ENCODE measurements around the gene WDR37.
"Not testable (repeated sequence)": the region's sequence is repeated elsewhere in the genome, so short reads cannot be mapped to it uniquely, and the experiment has no call there.

The WDR37 gene

DNA sequence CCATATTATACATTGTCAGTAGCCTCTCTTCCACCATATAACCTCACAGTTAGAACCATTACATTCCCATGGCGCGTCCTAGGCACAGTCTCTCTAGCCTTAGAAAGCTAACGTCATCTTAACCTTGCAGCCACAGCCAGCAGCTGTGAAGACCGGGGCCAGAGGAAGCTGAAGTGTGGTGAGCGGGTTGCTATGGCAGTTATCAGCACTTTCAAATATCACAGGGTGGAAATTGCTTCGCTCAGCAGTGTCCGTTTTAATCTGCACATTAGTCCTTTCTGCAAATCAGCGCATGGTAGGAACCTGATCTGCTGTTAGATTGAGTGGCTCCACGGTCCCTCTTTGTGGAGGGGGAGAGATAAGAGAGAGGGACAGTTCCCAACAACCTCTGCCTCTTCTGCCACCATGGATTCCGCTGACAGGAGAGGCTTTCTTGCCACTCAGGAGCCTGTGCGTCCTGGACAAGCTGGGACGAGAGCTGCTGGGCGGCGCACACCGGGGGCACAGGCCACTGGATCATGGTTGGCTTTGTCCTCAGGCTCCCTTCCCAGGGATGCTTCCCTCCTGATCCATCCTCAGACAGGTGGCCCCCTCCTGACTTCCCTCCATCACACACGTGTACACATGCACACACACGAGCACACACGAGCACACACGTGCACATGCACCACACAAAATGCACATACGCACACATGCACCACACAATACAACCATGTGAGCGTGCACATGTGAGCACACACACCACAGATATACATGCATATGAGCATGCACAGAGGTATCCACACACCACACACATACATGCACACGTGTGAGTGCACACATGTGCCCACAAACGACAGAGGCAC, 93.8 kb downstream of the WDR37 start:
- in situ Hi-C loops (cut with MboI; ENCODE audit: low sequenced_read_pairs): no loop called here

DNA sequence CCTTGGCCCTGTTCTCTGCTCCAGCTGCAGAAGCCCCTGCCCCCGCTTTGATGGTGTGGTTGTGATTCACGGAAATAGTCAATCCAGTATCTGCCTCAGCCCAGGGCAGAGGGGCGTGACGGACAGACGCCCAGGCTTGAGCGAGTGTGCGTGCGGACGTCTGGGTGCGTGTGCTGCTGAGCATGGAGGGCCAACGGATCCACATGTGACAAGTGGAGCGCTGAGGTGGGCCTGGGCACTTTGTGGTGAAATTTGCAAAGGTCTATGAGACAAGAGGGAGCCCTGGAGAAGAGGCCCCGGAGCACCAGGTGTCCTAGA, 94.4 kb downstream of the WDR37 start:
- in situ Hi-C loops (cut with MboI; ENCODE audit: low sequenced_read_pairs): no loop called here

GRCh38 chr10:1151076-1152033, 95.2 kb downstream of the WDR37 start:
- in situ Hi-C loops (cut with MboI; ENCODE audit: low sequenced_read_pairs): no loop called here

GRCh38 chr10:1152386-1153250, 96.4 kb downstream of the WDR37 start:
- in situ Hi-C loops (cut with MboI; ENCODE audit: low sequenced_read_pairs): no loop called here

DNA sequence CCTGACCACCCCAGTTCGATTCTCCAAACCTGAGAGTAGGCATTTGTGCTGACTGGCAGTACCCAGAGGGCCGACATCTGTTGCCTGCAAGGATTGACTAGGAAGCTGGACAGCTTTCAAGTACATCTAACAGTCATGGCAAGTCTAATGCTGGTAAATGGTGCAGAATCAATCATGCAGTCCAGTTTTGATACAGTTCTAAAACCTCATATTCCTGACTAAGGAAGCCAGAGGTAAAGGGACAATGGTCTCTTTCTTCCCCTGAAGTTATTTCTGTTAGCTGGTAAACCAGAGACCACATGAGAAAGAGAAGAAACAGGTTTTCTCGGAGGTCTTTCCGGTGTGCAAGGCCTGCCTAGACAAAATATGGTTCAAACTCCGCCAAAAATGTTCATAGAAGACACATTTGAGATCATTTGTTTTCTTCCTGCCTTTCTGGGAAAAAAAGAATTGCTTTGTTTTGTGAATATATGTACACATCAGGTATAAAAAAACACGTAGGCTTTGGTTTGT, 97.1 kb downstream of the WDR37 start:
- in situ Hi-C loops (cut with MboI; ENCODE audit: low sequenced_read_pairs): no loop called here

- in situ Hi-C loops (cut with MboI; ENCODE audit: low sequenced_read_pairs): no loop called here
These were observed 97.7 kb downstream of the WDR37 start for GRCh38 chr10:1153805-1154351.

DNA sequence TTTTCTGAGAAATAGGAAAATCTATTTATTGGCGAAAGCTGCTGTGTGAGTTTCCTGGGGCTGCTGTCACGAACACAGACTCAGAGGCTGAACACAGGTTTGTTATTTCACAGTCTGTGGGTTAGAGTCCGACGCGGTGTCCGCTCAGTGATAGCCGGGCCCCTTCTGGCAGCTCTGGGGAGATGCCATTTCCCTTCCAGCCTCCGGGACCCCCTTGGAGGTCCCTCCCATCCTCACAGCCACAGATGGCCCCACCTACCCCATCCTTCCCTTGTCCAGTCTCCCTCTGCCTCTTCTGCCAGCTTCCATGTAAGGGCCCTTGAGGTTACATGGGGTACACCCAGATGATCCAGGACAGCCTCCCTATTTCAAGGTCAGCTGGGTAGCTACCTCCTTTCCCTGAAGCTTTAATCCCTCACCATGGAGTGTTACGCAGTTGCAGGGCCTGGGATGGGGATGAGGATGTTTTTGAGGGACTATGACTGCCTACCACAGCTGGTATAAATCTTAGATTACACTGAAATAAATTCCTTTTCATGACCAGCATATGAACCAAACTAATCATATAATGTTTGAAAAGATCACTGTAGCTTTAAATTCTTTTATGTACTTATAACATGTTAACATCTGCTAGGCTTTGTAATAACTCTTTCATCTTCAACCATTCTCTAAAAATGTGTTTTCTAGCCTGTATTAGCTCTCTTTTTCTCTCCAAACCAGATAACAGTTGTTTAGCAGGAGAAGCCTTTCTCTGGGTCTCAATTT, 98.5 kb downstream of the WDR37 start:
- in situ Hi-C loops (cut with MboI; ENCODE audit: low sequenced_read_pairs): no loop called here

GRCh38 chr10:1155791-1156615, 99.8 kb downstream of the WDR37 start:
- in situ Hi-C loops (cut with MboI; ENCODE audit: low sequenced_read_pairs): no loop called here

DNA sequence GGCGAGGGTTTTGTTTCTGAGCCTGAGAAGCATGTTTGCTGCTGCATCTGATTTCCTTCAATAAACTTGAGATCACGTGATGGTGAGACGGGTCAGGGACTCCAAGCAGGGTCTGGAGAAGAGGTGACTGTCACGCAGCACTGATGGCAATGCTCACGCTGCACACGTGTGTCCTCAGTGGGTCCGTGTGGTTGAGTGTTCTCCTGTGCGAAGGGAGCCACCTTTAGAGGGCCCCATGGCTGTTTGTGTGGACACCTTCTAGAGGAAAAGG, 100.4 kb downstream of the WDR37 start:
- in situ Hi-C loops (cut with MboI; ENCODE audit: low sequenced_read_pairs): no loop called here

- in situ Hi-C loops (cut with MboI; ENCODE audit: low sequenced_read_pairs): no loop called here
These were observed 100.9 kb downstream of the WDR37 start for GRCh38 chr10:1156921-1157614.

GRCh38 chr10:1157615-1157933, 101.4 kb downstream of the WDR37 start:
- in situ Hi-C loops (cut with MboI; ENCODE audit: low sequenced_read_pairs): no loop called here

DNA sequence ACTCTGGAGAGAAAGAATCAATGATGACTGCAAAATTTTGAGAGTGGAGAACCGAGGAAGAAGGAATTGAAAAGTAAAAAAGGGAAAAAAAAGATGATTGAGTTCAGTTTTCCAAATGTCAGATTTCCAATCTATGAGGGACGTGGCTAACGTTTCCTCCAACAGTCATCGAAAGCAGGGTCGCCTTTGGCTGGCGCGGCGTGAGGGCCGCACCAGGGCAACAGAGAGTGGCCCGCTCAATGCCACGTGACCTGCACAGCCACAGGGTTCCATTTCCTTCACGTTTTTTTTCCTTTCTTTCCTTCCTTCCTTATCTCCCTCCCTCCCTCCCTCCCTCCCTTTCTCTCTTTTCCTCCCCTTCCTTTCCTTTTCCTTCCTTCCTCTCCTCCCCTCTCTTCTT, 101.9 kb downstream of the WDR37 start:
- in situ Hi-C loops (cut with MboI; ENCODE audit: low sequenced_read_pairs): no loop called here

- in situ Hi-C loops (cut with MboI; ENCODE audit: low sequenced_read_pairs): not testable (repeated sequence)
These were observed 102.4 kb downstream of the WDR37 start for GRCh38 chr10:1158536-1158935.

DNA sequence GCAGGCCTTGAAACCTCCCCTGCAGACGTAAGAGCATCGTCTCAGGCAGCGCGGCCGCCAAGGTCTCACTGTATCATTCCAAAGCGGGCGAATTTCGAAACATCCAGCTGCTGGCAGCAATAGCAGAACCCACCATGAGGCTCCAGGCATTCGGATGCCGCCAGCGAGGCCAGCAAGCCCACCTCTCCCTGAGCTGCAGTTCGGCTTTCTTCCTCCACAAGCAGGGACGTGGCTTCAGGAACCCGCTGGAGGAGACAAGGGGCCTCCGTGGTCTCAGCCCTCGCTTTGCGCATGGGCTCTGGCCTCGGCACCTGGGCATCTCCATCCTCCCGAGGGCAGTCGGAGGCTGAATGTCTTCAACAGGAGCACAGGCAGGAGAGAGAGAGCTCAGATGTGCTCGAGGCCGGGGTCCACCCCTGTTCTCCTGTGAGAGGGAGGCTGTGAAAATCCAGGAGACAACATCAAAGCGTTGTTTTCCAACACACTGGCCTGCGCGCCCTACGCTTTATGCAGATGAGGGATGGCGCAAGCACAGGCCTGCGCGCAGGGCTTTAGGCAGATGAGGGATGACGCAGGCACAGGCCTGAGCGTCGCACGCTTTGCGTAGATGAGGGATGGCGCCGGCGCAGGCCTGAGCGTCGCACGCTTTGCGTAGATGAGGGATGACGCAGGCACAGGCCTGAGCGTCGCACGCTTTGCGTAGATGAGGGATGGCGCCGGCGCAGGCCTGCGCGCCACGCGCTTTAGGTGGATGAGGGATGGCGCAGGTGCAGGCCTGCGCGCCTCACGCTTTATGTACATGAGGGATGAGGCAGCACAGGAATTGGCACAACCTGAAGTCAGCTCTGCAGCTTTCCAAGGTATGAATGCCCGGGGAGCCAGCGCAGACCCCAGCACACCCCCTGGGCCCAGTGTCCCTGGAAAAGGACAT, 103.2 kb downstream of the WDR37 start:
- in situ Hi-C loops (cut with MboI; ENCODE audit: low sequenced_read_pairs): no loop called here

- in situ Hi-C loops (cut with MboI; ENCODE audit: low sequenced_read_pairs): no loop called here
These were observed 104.6 kb downstream of the WDR37 start for GRCh38 chr10:1160561-1161314.

- in situ Hi-C loops (cut with MboI; ENCODE audit: low sequenced_read_pairs): not testable (repeated sequence)
These were observed 105.1 kb downstream of the WDR37 start for GRCh38 chr10:1161315-1161673.
